PFSK-1 (cell line): ENCODE results near the gene TBXA2R.

ENCODE experiments used
- FOXP2 ChIP-seq: optimal IDR thresholded peaks from 2 replicates; pipeline ENCODE3; 2011; ENCODE audit warnings: borderline replicate concordance, control low read depth, inconsistent platforms; ENCODE audit not compliant: insufficient read depth; ENCODE audit errors: extremely low read length, extremely low read depth
- POLR2AphosphoS5 ChIP-seq: IDR thresholded peaks from 2 replicates; pipeline ENCODE4 v1.6.1; 2012; ENCODE audit warnings: low read depth, mild to moderate bottlenecking, control low read depth, low read length, moderate library complexity
- REST ChIP-seq, 2 experiments: IDR thresholded peaks; 2 replicates each; pipeline versions ENCODE4 v1.6.1 to v1.8.0; 2011 to 2012; ENCODE audit warnings: low read depth in 2 of 2, low read length in 2 of 2, control low read depth in 1 of 2, inconsistent platforms in 1 of 2, mild to moderate bottlenecking in 1 of 2, moderate library complexity in 1 of 2; ENCODE audit not compliant: insufficient read depth in 1 of 2
- SIN3A ChIP-seq: IDR thresholded peaks from 2 replicates; pipeline ENCODE4 v1.6.1; 2012; ENCODE audit warnings: mild to moderate bottlenecking, low read length, moderate library complexity, borderline replicate concordance; ENCODE audit not compliant: insufficient read depth
- TAF1 ChIP-seq: IDR thresholded peaks from 2 replicates; pipeline ENCODE4 v1.6.1; 2012; ENCODE audit warnings: low read length, control low read depth, borderline replicate concordance; ENCODE audit not compliant: insufficient read depth

Gene TBXA2R

GRCh38 chr19:3612330-3612729 lies 5.7 kb upstream of the TBXA2R start:
- TF ChIP-seq SIN3A (no peak), TAF1 (no peak), FOXP2 (no peak), REST (IDR thresholded peaks at IDR 0.05; ENCODE audit: insufficient read depth in 1 of 2, low read depth in 2 of 2, low read length in 2 of 2) (no peak), POLR2AphosphoS5 (no peak)

- TF ChIP-seq REST (IDR thresholded peaks at IDR 0.05; ENCODE audit: insufficient read depth in 1 of 2, low read depth in 2 of 2, low read length in 2 of 2) (no peak), SIN3A (no peak), TAF1 (no peak), POLR2AphosphoS5 (no peak), FOXP2 (no peak)
Observed at GRCh38 chr19:3611841-3612240, 5.2 kb upstream of the TBXA2R start.

GRCh38 chr19:3610745-3611717 lies 4.4 kb upstream of the TBXA2R start:
- no peak for TF ChIP-seq SIN3A
- TF ChIP-seq POLR2AphosphoS5 = no peak
- no peak for TF ChIP-seq TAF1
- TF ChIP-seq REST (IDR thresholded peaks at IDR 0.05; ENCODE audit: insufficient read depth in 1 of 2, low read depth in 2 of 2, low read length in 2 of 2) = no peak
- no peak for TF ChIP-seq FOXP2

- TF ChIP-seq SIN3A = no peak
- no peak for TF ChIP-seq POLR2AphosphoS5
- TF ChIP-seq TAF1 = no peak
- TF ChIP-seq REST (IDR thresholded peaks at IDR 0.05; ENCODE audit: insufficient read depth in 1 of 2, low read depth in 2 of 2, low read length in 2 of 2) = no peak
- TF ChIP-seq FOXP2 = no peak
Observed at GRCh38 chr19:3609779-3610719, 3.4 kb upstream of the TBXA2R start.
